22Rv1 (cell line): ENCODE results near the gene HDHD3.

Experiments
- CTCF ChIP-seq: fragments of 450-650 bp; IDR thresholded peaks from 2 replicates; pipeline ENCODE4 v1.5.1; 2017; ENCODE audit warnings: mild to moderate bottlenecking
- ZFX ChIP-seq: fragments of 450-650 bp; IDR thresholded peaks from 2 replicates; pipeline ENCODE4 v1.6.1; 2017; ENCODE audit warnings: antibody characterized with exemption, borderline replicate concordance

- TF ChIP-seq CTCF (no peak), ZFX (no peak)
Measured at GRCh38 chr9:113341712-113342410, 34.9 kb downstream of the HDHD3 start.
